Prostate gland (tissue), 2 donors: ENCODE results near the gene DRC1. TPM values are rescaled to one million over a fixed set of nuclear protein-coding genes. Genes with fewer than 3 reads are reported as not detected.
"Not testable (repeated sequence)": the region's sequence is repeated elsewhere in the genome, so short reads cannot be mapped to it uniquely, and the experiment has no call there.

ENCODE experiments used
- DNase-seq: peaks from one replicate; pipeline ENCODE4 v3.0.0-alpha.2; 2019; ENCODE audit warnings: low spot score
- H3K27ac ChIP-seq, 2 donors: fragments of 200-600 bp; sonication (generic); 2 replicates each; pipeline ENCODE4 v1.5.1; 2017 to 2019
- H3K27me3 ChIP-seq: fragments of 200-600 bp; sonication (generic); replicated peaks from 2 replicates; pipeline ENCODE4 v1.5.1; 2019; ENCODE audit not compliant: insufficient read depth
- H3K36me3 ChIP-seq, 2 donors: fragments of 200-600 bp; sonication (generic); 1 replicate in 1 of 2; 2 replicates in 1 of 2; pipeline versions ENCODE4 v1.5.1 to v1.8.1; 2017 to 2019
- H3K4me1 ChIP-seq: fragments of 200-600 bp; sonication (generic); replicated peaks from 2 replicates; pipeline ENCODE4 v1.5.1; 2019
- H3K4me3 ChIP-seq, 2 donors: fragments of 200-600 bp; sonication (generic); 2 replicates each; pipeline ENCODE4 v1.5.1; 2017 to 2019
- H3K9me3 ChIP-seq: fragments of 200-600 bp; sonication (generic); 2 replicates; pipeline ENCODE4 v1.5.1; 2017
- CTCF ChIP-seq, 4 experiments: fragments of 200-600 bp in 2 of 4; fragments of 450-650 bp in 2 of 4; sonication (generic) in 2 of 4; IDR thresholded peaks; 1 replicate in 3 of 4; 2 replicates in 1 of 4; pipeline ENCODE4 v1.5.1; 2016 to 2019; ENCODE audit warnings: antibody characterized with exemption in 4 of 4, mild to moderate bottlenecking in 2 of 4, moderate library complexity in 2 of 4
- POLR2A ChIP-seq: fragments of 450-650 bp; IDR thresholded peaks from one replicate; pipeline ENCODE4 v1.6.1; 2016; ENCODE audit warnings: antibody characterized with exemption, mild to moderate bottlenecking
- POLR2AphosphoS5 ChIP-seq: sonication (generic); formaldehyde crosslinking; IDR thresholded peaks from one replicate; pipeline ENCODE4 v1.6.1; 2017; ENCODE audit warnings: antibody characterized with exemption
- WGBS: methylation state at CpG from one replicate; pipeline ENCODE4 v1.1.5; 2018; 5-methylcytosine and 5-hydroxymethylcytosine counted together
- intact Hi-C: fragments of 100-400 bp; cut with DNase I; formaldehyde crosslinking; loops from one replicate; pipeline ENCODE4 v1.14.2; 2022
- total RNA-seq, 2 donors: library from RNA; depleted of rRNA; stranded (reverse); fragments of >200 nt; gene quantifications; one replicate each; pipeline ENCODE4 v1.1.0, GENCODE V29; 2016

Gene DRC1
- total RNA-seq, 2 donors from 2014 or later = 3.8 TPM; not detected in 1

GRCh38 chr2:26366957-26367356, 34.8 kb upstream of the DRC1 start:
- Histone ChIP-seq H3K4me3 (no peak overlapping the region), H3K4me1 (no peaks in the 10 kb centered on the region)
- WGBS = 91% methylated on average over 5 of the region's 5 CpGs

GRCh38 chr2:26369664-26370063, 32.1 kb upstream of the DRC1 start:
- DNase-seq, H3K27ac ChIP-seq, H3K4me1 ChIP-seq, intact Hi-C loops, H3K36me3 ChIP-seq, H3K9me3 ChIP-seq, H3K27me3 ChIP-seq, H3K4me3 ChIP-seq: not testable (repeated sequence)
- no CpG with 5 or more reads among the region's 2 CpGs for whole genome bisulfite sequencing

More at GRCh38 chr2:26366957-26367356, 34.8 kb upstream of the DRC1 start:
- H3K9me3 ChIP-seq = no peaks in the 10 kb centered on the region
- DNase-seq = no peak
- no peak overlapping the region for H3K27ac ChIP-seq
- no peaks in the 10 kb centered on the region for H3K36me3 ChIP-seq
- intact Hi-C loops = no loop called here
- H3K27me3 ChIP-seq = no peaks in the 10 kb centered on the region
- TF ChIP-seq CTCF (IDR thresholded peaks at IDR 0.05) (no peak), POLR2A (no peak), POLR2AphosphoS5 (no peak)

- H3K27ac ChIP-seq, intact Hi-C loops, H3K9me3 ChIP-seq, H3K4me1 ChIP-seq, H3K4me3 ChIP-seq, H3K36me3 ChIP-seq, H3K27me3 ChIP-seq, DNase-seq: not testable (repeated sequence)
- WGBS = no CpG with 5 or more reads among the region's 31 CpGs
Observed at GRCh38 chr2:26370909-26371308, 30.8 kb upstream of the DRC1 start.

- TF ChIP-seq POLR2AphosphoS5 (no peak), CTCF (IDR thresholded peaks at IDR 0.05) (no peak), POLR2A (no peak)
- no peaks in the 10 kb centered on the region for H3K27me3 ChIP-seq
- no peaks in the 10 kb centered on the region for H3K36me3 ChIP-seq
- no peaks in the 10 kb centered on the region for H3K4me1 ChIP-seq
- no peaks in the 10 kb centered on the region for H3K9me3 ChIP-seq
- H3K27ac ChIP-seq = no peak overlapping the region
- 71% methylated on average over 1 of the region's 1 CpG for WGBS
- DNase-seq = no peak
- H3K4me3 ChIP-seq = no peak overlapping the region
- intact Hi-C loops = no loop called here
Observed at GRCh38 chr2:26376799-26377198, 24.9 kb upstream of the DRC1 start.

GRCh38 chr2:26380281-26380680, 21.4 kb upstream of the DRC1 start:
- 59% methylated on average over 2 of the region's 2 CpGs for WGBS
- DNase-seq = no peak
- Histone ChIP-seq H3K36me3 (no peaks in the 10 kb centered on the region), H3K9me3 (no peaks in the 10 kb centered on the region), H3K4me3 (no peak overlapping the region), H3K4me1 (no peaks in the 10 kb centered on the region), H3K27ac (no peak overlapping the region), H3K27me3 (no peaks in the 10 kb centered on the region)
- TF ChIP-seq POLR2AphosphoS5 (no peak), POLR2A (no peak), CTCF (IDR thresholded peaks at IDR 0.05) (no peak)
- intact Hi-C loops = no loop called here

GRCh38 chr2:26382564-26382963, 19.2 kb upstream of the DRC1 start:
- no peak overlapping the region for H3K4me3 ChIP-seq
- no peaks in the 10 kb centered on the region for H3K4me1 ChIP-seq
- 93% methylated on average over 3 of the region's 3 CpGs for WGBS
- intact Hi-C loops = no loop called here
- no peaks in the 10 kb centered on the region for H3K36me3 ChIP-seq
- H3K27me3 ChIP-seq = no peaks in the 10 kb centered on the region
- H3K27ac ChIP-seq = no peak overlapping the region
- no peaks in the 10 kb centered on the region for H3K9me3 ChIP-seq
- TF ChIP-seq CTCF (IDR thresholded peaks at IDR 0.05) (no peak), POLR2A (no peak), POLR2AphosphoS5 (no peak)
- no peak for DNase-seq
